ENCODE data around the gene STAT4.

Gene STAT4

GRCh38 chr2:191187105-191187829, 36.5 kb upstream of the STAT4 start:
- Histone ChIP-seq H3K4me2 (no peak overlapping the region), H3K27me3 (no peaks in the 10 kb centered on the region), H4K20me1 (no peaks in the 10 kb centered on the region), H3K4me1 (no peaks in the 10 kb centered on the region), H3K4me3 (no peak overlapping the region), H3K9ac (no peak overlapping the region), H3K36me3 (no peaks in the 10 kb centered on the region), H3K9me3 (no peaks in the 10 kb centered on the region), H3K27ac (no peak overlapping the region)
- no peak for TF ChIP-seq Cebpa-rat (IDR thresholded peaks at IDR 0.05)

- no peaks in the 10 kb centered on the region for H3K27me3 ChIP-seq
- H3K36me3 ChIP-seq: no peaks in the 10 kb centered on the region
- no peaks in the 10 kb centered on the region for H3K4me1 ChIP-seq
- H3K4me3 ChIP-seq: no peak overlapping the region
- H3K9ac ChIP-seq: no peak overlapping the region
- no peak overlapping the region for H3K27ac ChIP-seq
- no peaks in the 10 kb centered on the region for H3K9me3 ChIP-seq
- H4K20me1 ChIP-seq: no peaks in the 10 kb centered on the region
- no peak overlapping the region for H3K4me2 ChIP-seq
- TF ChIP-seq Cebpa-rat (IDR thresholded peaks at IDR 0.05): no peak
Observed at GRCh38 chr2:191184457-191184856, 33.7 kb upstream of the STAT4 start.

GRCh38 chr2:191183516-191183915, 32.7 kb upstream of the STAT4 start:
- no peaks in the 10 kb centered on the region for H3K9me3 ChIP-seq
- H3K4me2 ChIP-seq: no peak overlapping the region
- no peaks in the 10 kb centered on the region for H4K20me1 ChIP-seq
- TF ChIP-seq Cebpa-rat (IDR thresholded peaks at IDR 0.05): no peak
- no peak overlapping the region for H3K9ac ChIP-seq
- H3K27ac ChIP-seq: no peak overlapping the region
- H3K4me1 ChIP-seq: no peaks in the 10 kb centered on the region
- H3K4me3 ChIP-seq: no peak overlapping the region
- no peaks in the 10 kb centered on the region for H3K36me3 ChIP-seq
- no peaks in the 10 kb centered on the region for H3K27me3 ChIP-seq

GRCh38 chr2:191183081-191183480, 32.3 kb upstream of the STAT4 start:
- H3K4me1 ChIP-seq: no peaks in the 10 kb centered on the region
- no peak overlapping the region for H3K4me3 ChIP-seq
- H4K20me1 ChIP-seq: no peaks in the 10 kb centered on the region
- no peaks in the 10 kb centered on the region for H3K36me3 ChIP-seq
- H3K4me2 ChIP-seq: no peak overlapping the region
- no peak overlapping the region for H3K27ac ChIP-seq
- no peaks in the 10 kb centered on the region for H3K9me3 ChIP-seq
- H3K27me3 ChIP-seq: no peaks in the 10 kb centered on the region
- no peak overlapping the region for H3K9ac ChIP-seq
- no peak for TF ChIP-seq Cebpa-rat (IDR thresholded peaks at IDR 0.05)

- H3K36me3 ChIP-seq: no peaks in the 10 kb centered on the region
- no peak overlapping the region for H3K9ac ChIP-seq
- no peaks in the 10 kb centered on the region for H3K27me3 ChIP-seq
- no peaks in the 10 kb centered on the region for H3K4me1 ChIP-seq
- H3K27ac ChIP-seq: no peak overlapping the region
- H3K4me2 ChIP-seq: no peak overlapping the region
- no peak overlapping the region for H3K4me3 ChIP-seq
- H4K20me1 ChIP-seq: no peaks in the 10 kb centered on the region
- no peaks in the 10 kb centered on the region for H3K9me3 ChIP-seq
- no peak for TF ChIP-seq Cebpa-rat (IDR thresholded peaks at IDR 0.05)
Observed at GRCh38 chr2:191180713-191181112, 29.9 kb upstream of the STAT4 start.

- Histone ChIP-seq H3K9ac (no peak overlapping the region), H3K4me2 (no peak overlapping the region), H3K4me3 (no peak overlapping the region), H3K27ac (no peak overlapping the region), H3K36me3 (no peaks in the 10 kb centered on the region), H3K4me1 (no peaks in the 10 kb centered on the region), H3K9me3 (no peaks in the 10 kb centered on the region), H4K20me1 (no peaks in the 10 kb centered on the region), H3K27me3 (no peaks in the 10 kb centered on the region)
- TF ChIP-seq Cebpa-rat (IDR thresholded peaks at IDR 0.05): no peak
Observed at GRCh38 chr2:191180276-191180675, 29.5 kb upstream of the STAT4 start.

- H3K4me2 ChIP-seq: no peak overlapping the region
- no peaks in the 10 kb centered on the region for H4K20me1 ChIP-seq
- H3K9me3 ChIP-seq: no peaks in the 10 kb centered on the region
- no peaks in the 10 kb centered on the region for H3K36me3 ChIP-seq
- no peaks in the 10 kb centered on the region for H3K4me1 ChIP-seq
- H3K27ac ChIP-seq: no peak overlapping the region
- no peaks in the 10 kb centered on the region for H3K27me3 ChIP-seq
- H3K4me3 ChIP-seq: no peak overlapping the region
- no peak for TF ChIP-seq Cebpa-rat (IDR thresholded peaks at IDR 0.05)
- H3K9ac ChIP-seq: no peak overlapping the region
Observed at GRCh38 chr2:191178806-191179514, 28.2 kb upstream of the STAT4 start.

- no peak overlapping the region for H3K27ac ChIP-seq
- no peak overlapping the region for H3K4me2 ChIP-seq
- no peak overlapping the region for H3K9ac ChIP-seq
- H4K20me1 ChIP-seq: no peaks in the 10 kb centered on the region
- no peaks in the 10 kb centered on the region for H3K9me3 ChIP-seq
- no peak for TF ChIP-seq Cebpa-rat (IDR thresholded peaks at IDR 0.05)
- H3K4me1 ChIP-seq: no peaks in the 10 kb centered on the region
- H3K27me3 ChIP-seq: no peaks in the 10 kb centered on the region
- H3K4me3 ChIP-seq: no peak overlapping the region
- H3K36me3 ChIP-seq: no peaks in the 10 kb centered on the region
Observed at GRCh38 chr2:191177751-191178736, 27.2 kb upstream of the STAT4 start.

GRCh38 chr2:191176801-191177438, 26.1 kb upstream of the STAT4 start:
- Histone ChIP-seq H3K9ac (no peak overlapping the region), H3K27ac (no peak overlapping the region), H3K4me2 (no peak overlapping the region), H3K36me3 (no peaks in the 10 kb centered on the region), H4K20me1 (no peaks in the 10 kb centered on the region), H3K9me3 (no peaks in the 10 kb centered on the region), H3K4me1 (no peaks in the 10 kb centered on the region), H3K27me3 (no peaks in the 10 kb centered on the region), H3K4me3 (no peak overlapping the region)
- TF ChIP-seq Cebpa-rat (IDR thresholded peaks at IDR 0.05): no peak

Measured in BLaER1 (cell line).